ENCODE data around the gene DDX41. TPM values are rescaled to one million over a fixed set of nuclear protein-coding genes. Genes with fewer than 3 reads are reported as not detected.

The DDX41 gene
- total RNA-seq, 1 experiment from 2014 or later = 136 TPM

DNA sequence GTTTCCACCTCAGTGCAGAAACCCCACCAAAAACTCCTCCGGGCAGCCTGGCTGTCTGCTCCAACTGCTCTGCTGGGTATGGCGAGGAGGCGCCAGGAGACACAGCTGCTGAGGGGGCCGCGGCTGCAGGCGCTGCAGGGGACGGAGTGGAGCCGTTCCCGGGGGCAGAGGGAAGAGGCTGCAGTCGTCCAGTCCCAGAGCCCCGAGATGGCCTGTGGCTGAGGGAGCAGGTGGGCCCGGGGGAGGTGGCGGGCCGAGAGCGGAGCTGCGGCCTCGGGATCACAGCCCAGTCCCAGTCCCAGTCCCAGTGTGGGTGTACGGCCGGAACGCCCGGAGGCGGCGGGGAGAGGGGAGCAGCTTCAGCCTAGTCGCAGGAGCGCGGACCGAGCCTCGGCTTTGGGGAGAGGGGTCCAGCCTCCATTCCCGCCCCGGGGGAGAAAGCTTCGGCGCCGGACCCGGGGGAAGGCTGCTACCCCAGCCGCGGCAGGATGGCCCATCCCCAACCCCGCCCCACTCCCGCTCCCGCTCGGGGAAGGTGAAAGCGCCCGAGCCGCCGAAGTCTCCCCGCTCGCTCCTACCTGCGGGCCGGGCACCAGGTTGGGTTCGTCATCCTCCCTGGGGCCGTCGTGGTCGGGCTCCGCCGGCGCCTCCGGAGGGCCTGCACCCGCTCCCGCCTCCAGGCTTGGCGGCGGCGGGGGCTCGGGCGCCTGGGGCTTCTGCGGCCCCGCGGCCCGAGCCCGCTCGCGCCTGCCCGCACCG lies 37.1 kb upstream of the DDX41 start (continued):
- TF ChIP-seq, protein P1, sequence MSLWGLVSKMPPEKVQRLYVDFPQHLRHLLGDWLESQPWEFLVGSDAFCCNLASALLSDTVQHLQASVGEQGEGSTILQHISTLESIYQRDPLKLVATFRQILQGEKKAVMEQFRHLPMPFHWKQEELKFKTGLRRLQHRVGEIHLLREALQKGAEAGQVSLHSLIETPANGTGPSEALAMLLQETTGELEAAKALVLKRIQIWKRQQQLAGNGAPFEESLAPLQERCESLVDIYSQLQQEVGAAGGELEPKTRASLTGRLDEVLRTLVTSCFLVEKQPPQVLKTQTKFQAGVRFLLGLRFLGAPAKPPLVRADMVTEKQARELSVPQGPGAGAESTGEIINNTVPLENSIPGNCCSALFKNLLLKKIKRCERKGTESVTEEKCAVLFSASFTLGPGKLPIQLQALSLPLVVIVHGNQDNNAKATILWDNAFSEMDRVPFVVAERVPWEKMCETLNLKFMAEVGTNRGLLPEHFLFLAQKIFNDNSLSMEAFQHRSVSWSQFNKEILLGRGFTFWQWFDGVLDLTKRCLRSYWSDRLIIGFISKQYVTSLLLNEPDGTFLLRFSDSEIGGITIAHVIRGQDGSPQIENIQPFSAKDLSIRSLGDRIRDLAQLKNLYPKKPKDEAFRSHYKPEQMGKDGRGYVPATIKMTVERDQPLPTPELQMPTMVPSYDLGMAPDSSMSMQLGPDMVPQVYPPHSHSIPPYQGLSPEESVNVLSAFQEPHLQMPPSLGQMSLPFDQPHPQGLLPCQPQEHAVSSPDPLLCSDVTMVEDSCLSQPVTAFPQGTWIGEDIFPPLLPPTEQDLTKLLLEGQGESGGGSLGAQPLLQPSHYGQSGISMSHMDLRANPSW (CRISPR knock-in tag; conservative IDR thresholded peaks at IDR 0.05; ENCODE audit: low read depth) = no peak
- TF ChIP-seq NR1H2 (CRISPR knock-in tag; IDR thresholded peaks at IDR 0.05) (no peak), KAT7 (CRISPR knock-in tag; IDR thresholded peaks at IDR 0.05; ENCODE audit: borderline replicate concordance) (no peak), ZNF121 (CRISPR knock-in tag; IDR thresholded peaks at IDR 0.05) (no peak), ZNF317 (CRISPR knock-in tag; IDR thresholded peaks at IDR 0.05; ENCODE audit: borderline replicate concordance, low read depth) (no peak), CREB1 (CRISPR knock-in tag; IDR thresholded peaks at IDR 0.05) (no peak), OVOL2 (CRISPR knock-in tag; IDR thresholded peaks at IDR 0.05; ENCODE audit: borderline replicate concordance) (no peak), JUN (CRISPR knock-in tag; IDR thresholded peaks at IDR 0.05) (0 out of 2 replicates have a peak, but pooled peaks have one; percentile 27), ATF6 (CRISPR knock-in tag; IDR thresholded peaks at IDR 0.05) (no peak), FOXK1 (CRISPR knock-in tag; IDR thresholded peaks at IDR 0.05) (no peak), ETV6 (CRISPR knock-in tag; IDR thresholded peaks at IDR 0.05) (0 out of 2 replicates have a peak, but pooled peaks have one; percentile 29), FOXJ3 (CRISPR knock-in tag; IDR thresholded peaks at IDR 0.05; ENCODE audit: borderline replicate concordance) (no peak), ZNF671 (CRISPR knock-in tag; IDR thresholded peaks at IDR 0.05) (no peak), GABPB1 (CRISPR knock-in tag; IDR thresholded peaks at IDR 0.05) (no peak), NFE2L1 (CRISPR knock-in tag; IDR thresholded peaks at IDR 0.05) (no peak), GTF2I (CRISPR knock-in tag; conservative IDR thresholded peaks at IDR 0.05) (no peak), ZNF425 (CRISPR knock-in tag; conservative IDR thresholded peaks at IDR 0.05) (no peak), CREM (CRISPR knock-in tag; IDR thresholded peaks at IDR 0.05) (no peak), SMAD4 (CRISPR knock-in tag; IDR thresholded peaks at IDR 0.05) (no peak), TCF7 (CRISPR knock-in tag; IDR thresholded peaks at IDR 0.05; ENCODE audit: low read depth) (no peak), USF2 (CRISPR knock-in tag; IDR thresholded peaks at IDR 0.05) (no peak), ZNF416 (CRISPR knock-in tag; IDR thresholded peaks at IDR 0.05) (no peak)
- TF ChIP-seq, protein P2, sequence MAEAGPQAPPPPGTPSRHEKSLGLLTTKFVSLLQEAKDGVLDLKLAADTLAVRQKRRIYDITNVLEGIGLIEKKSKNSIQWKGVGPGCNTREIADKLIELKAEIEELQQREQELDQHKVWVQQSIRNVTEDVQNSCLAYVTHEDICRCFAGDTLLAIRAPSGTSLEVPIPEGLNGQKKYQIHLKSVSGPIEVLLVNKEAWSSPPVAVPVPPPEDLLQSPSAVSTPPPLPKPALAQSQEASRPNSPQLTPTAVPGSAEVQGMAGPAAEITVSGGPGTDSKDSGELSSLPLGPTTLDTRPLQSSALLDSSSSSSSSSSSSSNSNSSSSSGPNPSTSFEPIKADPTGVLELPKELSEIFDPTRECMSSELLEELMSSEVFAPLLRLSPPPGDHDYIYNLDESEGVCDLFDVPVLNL (CRISPR knock-in tag; IDR thresholded peaks at IDR 0.05; ENCODE audit: borderline replicate concordance, low read depth) = no peak
- TF ChIP-seq, protein P3, sequence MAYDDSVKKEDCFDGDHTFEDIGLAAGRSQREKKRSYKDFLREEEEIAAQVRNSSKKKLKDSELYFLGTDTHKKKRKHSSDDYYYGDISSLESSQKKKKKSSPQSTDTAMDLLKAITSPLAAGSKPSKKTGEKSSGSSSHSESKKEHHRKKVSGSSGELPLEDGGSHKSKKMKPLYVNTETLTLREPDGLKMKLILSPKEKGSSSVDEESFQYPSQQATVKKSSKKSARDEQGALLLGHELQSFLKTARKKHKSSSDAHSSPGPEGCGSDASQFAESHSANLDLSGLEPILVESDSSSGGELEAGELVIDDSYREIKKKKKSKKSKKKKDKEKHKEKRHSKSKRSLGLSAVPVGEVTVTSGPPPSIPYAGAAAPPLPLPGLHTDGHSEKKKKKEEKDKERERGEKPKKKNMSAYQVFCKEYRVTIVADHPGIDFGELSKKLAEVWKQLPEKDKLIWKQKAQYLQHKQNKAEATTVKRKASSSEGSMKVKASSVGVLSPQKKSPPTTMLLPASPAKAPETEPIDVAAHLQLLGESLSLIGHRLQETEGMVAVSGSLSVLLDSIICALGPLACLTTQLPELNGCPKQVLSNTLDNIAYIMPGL (CRISPR knock-in tag; IDR thresholded peaks at IDR 0.05) = peak; percentile 66; the same call in 1 of the 2 replicates
- TF ChIP-seq, protein P4, sequence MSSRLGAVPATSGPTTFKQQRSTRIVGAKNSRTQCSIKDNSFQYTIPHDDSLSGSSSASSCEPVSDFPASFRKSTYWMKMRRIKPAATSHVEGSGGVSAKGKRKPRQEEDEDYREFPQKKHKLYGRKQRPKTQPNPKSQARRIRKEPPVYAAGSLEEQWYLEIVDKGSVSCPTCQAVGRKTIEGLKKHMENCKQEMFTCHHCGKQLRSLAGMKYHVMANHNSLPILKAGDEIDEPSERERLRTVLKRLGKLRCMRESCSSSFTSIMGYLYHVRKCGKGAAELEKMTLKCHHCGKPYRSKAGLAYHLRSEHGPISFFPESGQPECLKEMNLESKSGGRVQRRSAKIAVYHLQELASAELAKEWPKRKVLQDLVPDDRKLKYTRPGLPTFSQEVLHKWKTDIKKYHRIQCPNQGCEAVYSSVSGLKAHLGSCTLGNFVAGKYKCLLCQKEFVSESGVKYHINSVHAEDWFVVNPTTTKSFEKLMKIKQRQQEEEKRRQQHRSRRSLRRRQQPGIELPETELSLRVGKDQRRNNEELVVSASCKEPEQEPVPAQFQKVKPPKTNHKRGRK (CRISPR knock-in tag; IDR thresholded peaks at IDR 0.05; ENCODE audit: borderline replicate concordance) = no peak

Measured in WTC11 (cell line).